Activated naive CD4-positive, alpha-beta T cell treated with anti-CD3 and anti-CD28 coated beads, Interleukin-2, amount 50 U/mL, for 24 hours (primary cell): ENCODE results near the gene KIRREL3.
"Not testable (repeated sequence)": the region's sequence is repeated elsewhere in the genome, so short reads cannot be mapped to it uniquely, and the experiment has no call there.

Experiments used
- H3K27ac Mint-ChIP-seq: one replicate; pipeline ENCODE4 v1.8.0; 2021; ENCODE audit warnings: mild to moderate bottlenecking, mixed read lengths
- H3K27me3 Mint-ChIP-seq: one replicate; pipeline ENCODE4 v1.8.0; 2021; ENCODE audit warnings: mixed read lengths
- H3K36me3 Mint-ChIP-seq: one replicate; pipeline ENCODE4 v1.8.0; 2021; ENCODE audit warnings: mixed read lengths
- H3K4me1 Mint-ChIP-seq: one replicate; pipeline ENCODE4 v1.8.0; 2021; ENCODE audit warnings: mixed read lengths
- H3K4me3 Mint-ChIP-seq: one replicate; pipeline ENCODE4 v1.8.0; 2021; ENCODE audit warnings: mild to moderate bottlenecking, mixed read lengths
- H3K9me3 Mint-ChIP-seq: one replicate; pipeline ENCODE4 v1.8.0; 2021; ENCODE audit warnings: mixed read lengths

KIRREL3 gene

GRCh38 chr11:126391970-126392632 is 608.5 kb downstream of the KIRREL3 start:
- Mint-ChIP-seq H3K9me3 (no peaks in the 10 kb centered on the region), H3K4me3 (no peak overlapping the region), H3K27me3 (no peaks in the 10 kb centered on the region), H3K27ac (no peak overlapping the region), H3K36me3 (no peaks in the 10 kb centered on the region), H3K4me1 (peaks cover 4% of the 10 kb centered on the region)

GRCh38 chr11:126391286-126391954 is 609.1 kb downstream of the KIRREL3 start:
- H3K27me3 Mint-ChIP-seq, result no peaks in the 10 kb centered on the region
- H3K9me3 Mint-ChIP-seq, result no peaks in the 10 kb centered on the region
- H3K4me3 Mint-ChIP-seq, result no peak overlapping the region
- H3K36me3 Mint-ChIP-seq, result no peaks in the 10 kb centered on the region
- H3K4me1 Mint-ChIP-seq, result peaks cover 4% of the 10 kb centered on the region
- H3K27ac Mint-ChIP-seq, result no peak overlapping the region

- Mint-ChIP-seq H3K4me1 (peaks cover 4% of the 10 kb centered on the region), H3K9me3 (no peaks in the 10 kb centered on the region), H3K27me3 (no peaks in the 10 kb centered on the region), H3K27ac (no peak overlapping the region), H3K36me3 (no peaks in the 10 kb centered on the region), H3K4me3 (no peak overlapping the region)
Observed at GRCh38 chr11:126390272-126390867, 610.2 kb downstream of the KIRREL3 start.

- Mint-ChIP-seq H3K27ac (no peak overlapping the region), H3K4me1 (peaks cover 4% of the 10 kb centered on the region), H3K4me3 (no peak overlapping the region), H3K36me3 (no peaks in the 10 kb centered on the region), H3K9me3 (no peaks in the 10 kb centered on the region), H3K27me3 (no peaks in the 10 kb centered on the region)
Observed at GRCh38 chr11:126387857-126388256, 612.7 kb downstream of the KIRREL3 start.

GRCh38 chr11:126386729-126387071 is 613.9 kb downstream of the KIRREL3 start:
- not testable (repeated sequence) for H3K4me1 Mint-ChIP-seq, H3K4me3 Mint-ChIP-seq, H3K27ac Mint-ChIP-seq, H3K27me3 Mint-ChIP-seq, H3K36me3 Mint-ChIP-seq, H3K9me3 Mint-ChIP-seq

- no peak overlapping the region for H3K27ac Mint-ChIP-seq
- H3K4me3 Mint-ChIP-seq, result no peak overlapping the region
- no peaks in the 10 kb centered on the region for H3K4me1 Mint-ChIP-seq
- no peaks in the 10 kb centered on the region for H3K9me3 Mint-ChIP-seq
- H3K27me3 Mint-ChIP-seq, result no peaks in the 10 kb centered on the region
- no peaks in the 10 kb centered on the region for H3K36me3 Mint-ChIP-seq
Observed at GRCh38 chr11:126385991-126386728, 614.4 kb downstream of the KIRREL3 start.

- H3K27ac Mint-ChIP-seq, result no peak overlapping the region
- no peaks in the 10 kb centered on the region for H3K9me3 Mint-ChIP-seq
- H3K36me3 Mint-ChIP-seq, result no peaks in the 10 kb centered on the region
- H3K27me3 Mint-ChIP-seq, result no peaks in the 10 kb centered on the region
- no peaks in the 10 kb centered on the region for H3K4me1 Mint-ChIP-seq
- no peak overlapping the region for H3K4me3 Mint-ChIP-seq
Observed at GRCh38 chr11:126384449-126385070, 616.0 kb downstream of the KIRREL3 start.

GRCh38 chr11:126383339-126384335 is 616.9 kb downstream of the KIRREL3 start:
- H3K4me3 Mint-ChIP-seq, result no peak overlapping the region
- H3K27me3 Mint-ChIP-seq, result no peaks in the 10 kb centered on the region
- no peak overlapping the region for H3K27ac Mint-ChIP-seq
- H3K9me3 Mint-ChIP-seq, result no peaks in the 10 kb centered on the region
- no peaks in the 10 kb centered on the region for H3K4me1 Mint-ChIP-seq
- no peaks in the 10 kb centered on the region for H3K36me3 Mint-ChIP-seq

GRCh38 chr11:126382641-126383040 is 617.9 kb downstream of the KIRREL3 start:
- H3K4me1 Mint-ChIP-seq, H3K27ac Mint-ChIP-seq, H3K27me3 Mint-ChIP-seq, H3K9me3 Mint-ChIP-seq, H3K36me3 Mint-ChIP-seq, H3K4me3 Mint-ChIP-seq: not testable (repeated sequence)

- H3K4me3 Mint-ChIP-seq, H3K4me1 Mint-ChIP-seq, H3K9me3 Mint-ChIP-seq, H3K27ac Mint-ChIP-seq, H3K36me3 Mint-ChIP-seq, H3K27me3 Mint-ChIP-seq: not testable (repeated sequence)
Observed at GRCh38 chr11:126381960-126382359, 618.6 kb downstream of the KIRREL3 start.

- no peaks in the 10 kb centered on the region for H3K9me3 Mint-ChIP-seq
- no peak overlapping the region for H3K4me3 Mint-ChIP-seq
- no peaks in the 10 kb centered on the region for H3K27me3 Mint-ChIP-seq
- H3K4me1 Mint-ChIP-seq, result no peaks in the 10 kb centered on the region
- H3K27ac Mint-ChIP-seq, result no peak overlapping the region
- no peaks in the 10 kb centered on the region for H3K36me3 Mint-ChIP-seq
Observed at GRCh38 chr11:126380909-126381308, 619.7 kb downstream of the KIRREL3 start.

GRCh38 chr11:126378763-126379162 is 621.8 kb downstream of the KIRREL3 start:
- Mint-ChIP-seq H3K9me3 (no peaks in the 10 kb centered on the region), H3K36me3 (no peaks in the 10 kb centered on the region), H3K27ac (no peak overlapping the region), H3K27me3 (no peaks in the 10 kb centered on the region), H3K4me3 (no peak overlapping the region), H3K4me1 (no peaks in the 10 kb centered on the region)

GRCh38 chr11:126375726-126376125 is 624.8 kb downstream of the KIRREL3 start:
- Mint-ChIP-seq H3K4me3 (no peak overlapping the region), H3K4me1 (no peaks in the 10 kb centered on the region), H3K36me3 (no peaks in the 10 kb centered on the region), H3K9me3 (no peaks in the 10 kb centered on the region), H3K27ac (no peak overlapping the region), H3K27me3 (no peaks in the 10 kb centered on the region)

GRCh38 chr11:126374562-126375300 is 625.8 kb downstream of the KIRREL3 start:
- H3K4me1 Mint-ChIP-seq, H3K9me3 Mint-ChIP-seq, H3K36me3 Mint-ChIP-seq, H3K27me3 Mint-ChIP-seq, H3K4me3 Mint-ChIP-seq, H3K27ac Mint-ChIP-seq: not testable (repeated sequence)
